GM21723 (cell line): ENCODE measurements around the gene P3H1.
A peak's percentile ranks its signal among the peaks of the same experiment; 100 is the strongest.
"Not testable (repeated sequence)": the region's sequence is repeated elsewhere in the genome, so short reads cannot be mapped to it uniquely, and the experiment has no call there.

Experiments used
- ATAC-seq: cut with Tn5 transposase; IDR thresholded peaks from one replicate; pipeline ENCODE4 v1.9.1; 2021; ENCODE audit warnings: mild to moderate bottlenecking, moderate library complexity; ENCODE audit not compliant: unreplicated experiment

The P3H1 gene

GRCh38 chr1:42766741-42767509, at the start of gene P3H1, which contains the start of gene C1orf50:
Gene P3H1 (minus strand): TSS chr1:42767028. CDS start chr1:42766971, 57 bp downstream.
Gene C1orf50 (plus strand): TSS chr1:42767249. CDS start chr1:42767312, 63 bp downstream.
- peak; percentile 91 for ATAC-seq

- ATAC-seq = peak; percentile 9
Observed at GRCh38 chr1:42815941-42816584, 49.2 kb upstream of the P3H1 start.

GRCh38 chr1:42814815-42815214, 48.0 kb upstream of the P3H1 start:
- ATAC-seq = not testable (repeated sequence)

GRCh38 chr1:42807056-42807668, 40.3 kb upstream of the P3H1 start:
- ATAC-seq = no peak

GRCh38 chr1:42806593-42806992, 39.8 kb upstream of the P3H1 start:
- ATAC-seq = no peak

- no peak for ATAC-seq
Observed at GRCh38 chr1:42806171-42806570, 39.3 kb upstream of the P3H1 start.

DNA sequence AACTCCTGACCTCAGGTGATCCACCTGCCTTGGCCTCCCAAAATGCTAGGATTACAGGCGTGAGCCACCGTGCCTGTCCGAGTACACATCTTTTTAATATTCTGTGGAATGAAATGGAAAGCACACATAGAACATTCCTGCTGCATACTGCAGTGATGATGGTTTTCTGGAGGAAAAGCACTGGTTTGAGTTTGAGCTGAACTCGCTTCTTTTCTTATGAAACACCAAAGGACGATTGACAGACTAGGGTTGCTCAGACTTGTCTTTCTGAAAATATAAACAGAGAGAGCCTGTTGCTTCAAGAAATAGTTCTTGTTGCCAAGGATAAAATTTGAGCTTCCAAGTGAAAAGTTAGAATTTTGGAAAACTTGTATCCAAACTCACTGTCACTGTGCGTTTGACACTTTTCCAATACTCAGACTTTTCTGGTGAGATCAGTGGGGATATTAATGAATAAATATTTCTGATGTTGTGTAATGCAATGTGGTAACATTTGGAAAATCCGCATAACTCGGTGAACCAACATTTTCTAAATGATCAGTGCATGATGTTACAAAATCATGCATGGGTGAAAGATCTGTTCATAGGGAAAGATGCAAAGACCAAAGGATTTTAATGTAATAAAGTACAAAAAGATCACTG, 35.1 kb upstream of the P3H1 start:
- ATAC-seq = no peak

DNA sequence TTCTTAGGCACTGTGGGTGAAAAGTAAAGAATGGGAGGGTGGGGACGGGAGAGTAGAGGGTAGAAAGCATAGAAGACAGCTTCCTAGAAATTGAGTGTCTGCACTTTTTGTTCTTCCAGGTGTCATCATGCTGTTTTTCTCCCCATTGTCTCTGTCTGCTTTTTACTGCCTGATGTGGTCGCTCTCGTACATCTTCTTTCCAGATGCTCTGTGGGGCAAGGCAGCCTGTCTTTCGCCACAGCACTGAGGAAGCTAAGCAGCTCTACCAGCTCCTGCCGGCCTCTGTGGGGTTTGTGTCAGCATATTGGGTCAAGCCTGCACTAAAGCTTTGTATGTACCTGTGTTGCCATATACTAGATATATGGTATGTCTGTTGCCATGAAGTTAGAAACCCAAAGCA, 31.2 kb upstream of the P3H1 start:
- ATAC-seq = no peak

DNA sequence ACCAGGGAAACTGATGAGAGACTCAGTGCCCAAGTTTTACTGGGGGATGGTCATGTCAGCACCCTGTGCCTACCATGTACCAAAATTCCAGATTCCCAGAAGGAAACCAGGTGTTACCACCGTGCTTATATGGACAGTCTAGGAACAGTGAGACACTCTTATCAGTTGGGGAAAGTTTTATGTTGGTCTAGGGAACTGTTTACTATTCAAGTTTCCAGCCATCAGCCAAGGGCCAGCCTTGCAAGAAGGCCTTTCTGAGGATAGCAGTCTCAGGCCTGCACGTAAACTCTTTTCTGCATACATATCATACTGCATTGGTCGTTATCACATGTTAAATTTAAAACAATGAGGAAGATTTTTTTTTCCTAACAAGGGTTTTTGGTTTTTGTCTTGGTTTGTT, 30.6 kb upstream of the P3H1 start:
- ATAC-seq = no peak

DNA sequence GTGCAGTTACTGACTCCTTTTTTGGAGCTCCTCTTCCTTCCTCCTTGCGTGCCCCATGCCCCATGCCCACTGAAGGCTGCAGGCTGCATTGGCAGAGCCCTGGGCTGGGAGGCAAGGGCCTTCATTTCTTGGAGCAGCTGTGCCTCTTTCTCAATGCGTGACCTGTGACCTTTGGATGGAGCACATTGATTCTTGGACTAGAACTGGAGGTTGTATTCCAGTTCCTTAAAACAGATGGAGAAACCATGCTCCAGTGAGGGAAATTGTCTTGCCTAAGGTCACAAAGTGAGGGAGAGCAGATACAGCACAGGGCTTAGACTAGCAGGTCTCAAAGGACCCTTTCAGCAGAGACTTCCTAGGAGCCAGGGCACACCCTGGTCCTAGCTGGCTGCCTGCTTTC, 27.0 kb upstream of the P3H1 start:
- ATAC-seq = no peak

DNA sequence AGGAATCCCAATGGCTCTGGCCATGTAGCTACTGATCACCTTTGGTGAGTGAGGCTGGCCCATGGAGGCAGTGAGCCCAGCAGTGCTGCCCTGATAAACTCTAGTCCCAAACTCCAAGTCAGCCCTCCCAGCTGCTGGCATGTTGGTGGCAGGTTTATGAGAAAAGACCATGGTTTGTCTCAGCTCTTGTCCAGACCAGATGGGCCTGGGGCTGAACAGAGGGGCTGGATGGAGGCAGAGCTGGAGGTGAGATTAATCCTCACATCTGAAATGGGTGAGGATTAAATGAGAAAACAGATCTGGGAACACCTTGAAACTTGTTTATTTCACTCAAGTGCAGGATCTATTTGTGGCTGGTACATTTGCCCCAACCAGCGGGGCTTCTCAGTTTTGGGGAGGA, 21.2 kb upstream of the P3H1 start:
- no peak for ATAC-seq

DNA sequence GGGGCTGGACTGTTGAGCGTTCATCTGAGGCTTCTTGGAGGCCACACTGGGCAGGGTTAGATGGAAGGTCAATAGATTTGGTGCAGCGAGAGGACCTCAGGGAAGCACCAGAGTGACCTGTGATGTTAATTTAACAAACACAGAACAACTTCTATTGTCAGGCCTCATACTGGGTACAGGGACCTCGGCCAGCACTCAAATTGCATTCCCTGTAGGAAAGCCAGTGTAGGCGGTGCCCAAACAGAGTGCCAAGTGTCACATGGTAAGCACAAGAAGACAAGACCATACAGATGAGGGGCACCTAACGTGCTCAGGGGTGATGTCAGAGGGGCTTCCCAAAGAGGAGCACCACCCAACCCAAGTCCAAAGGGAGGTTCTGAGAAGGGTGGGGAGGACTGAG, 19.3 kb upstream of the P3H1 start:
- no peak for ATAC-seq

GRCh38 chr1:42784946-42785693, 18.3 kb upstream of the P3H1 start, which contains the start of gene TMEM269:
Gene TMEM269 (plus strand): TSS chr1:42784991. CDS start chr1:42789894, 4,903 bp downstream.
- ATAC-seq = no peak

GRCh38 chr1:42784547-42784945, 17.7 kb upstream of the P3H1 start:
- ATAC-seq = no peak

GRCh38 chr1:42783092-42783491, 16.3 kb upstream of the P3H1 start:
- ATAC-seq = no peak

DNA sequence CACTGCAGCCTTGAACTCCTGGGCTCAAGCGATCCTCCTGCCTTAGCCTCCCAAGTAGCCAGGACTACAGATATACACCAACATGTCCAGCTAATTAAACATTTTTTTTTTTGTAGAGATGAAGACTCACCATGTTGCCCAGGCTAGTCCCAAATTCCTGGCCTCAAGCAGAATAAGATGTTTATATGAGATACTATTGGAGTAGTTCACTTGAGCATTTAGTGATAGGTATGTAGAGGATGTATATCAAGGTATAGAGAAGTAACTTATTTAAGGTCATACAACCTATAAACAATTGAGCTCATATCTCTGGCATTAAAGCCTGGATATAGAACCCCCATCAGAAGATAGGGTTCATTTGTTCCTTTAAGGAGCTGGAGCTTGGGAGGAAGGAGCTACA, 13.3 kb upstream of the P3H1 start:
- ATAC-seq = no peak

DNA sequence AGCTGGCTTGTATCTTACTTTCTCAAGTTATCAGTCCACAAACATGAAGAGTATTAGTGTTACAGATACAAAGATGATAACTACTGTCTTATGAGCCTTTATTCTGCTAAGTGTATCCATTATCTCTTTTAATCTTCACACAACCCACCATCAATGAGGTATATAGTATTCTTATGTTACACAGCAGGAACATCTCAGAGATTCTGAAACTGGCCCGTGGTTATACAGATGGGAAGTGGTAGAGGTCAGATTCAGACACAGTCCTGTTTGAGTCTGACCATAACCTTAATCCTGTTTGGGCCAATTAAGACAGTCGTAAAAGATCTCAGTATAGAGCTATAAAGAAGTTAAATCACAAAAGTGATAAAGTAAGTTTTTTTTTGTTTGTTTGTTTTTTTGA, 12.9 kb upstream of the P3H1 start:
- ATAC-seq = no peak

DNA sequence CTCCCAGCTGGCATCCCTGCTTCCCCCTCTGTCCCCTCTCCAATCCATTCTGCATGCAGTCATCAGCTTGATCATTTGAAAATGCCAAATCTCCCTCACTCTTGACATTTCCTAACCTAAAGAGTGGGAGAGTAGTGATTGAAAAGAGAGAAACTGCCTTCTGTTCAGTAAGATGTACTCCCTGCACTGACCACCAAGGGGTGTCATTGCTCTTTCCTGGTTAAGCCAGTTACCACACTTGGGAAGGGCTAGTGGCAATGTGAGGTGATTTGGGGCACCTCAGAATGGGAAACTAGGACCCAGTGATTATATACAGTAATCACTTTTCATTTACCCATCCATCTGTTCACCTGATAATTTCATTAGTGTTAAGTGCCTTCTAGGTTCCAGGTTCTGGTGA, 11.0 kb upstream of the P3H1 start:
- no peak for ATAC-seq

DNA sequence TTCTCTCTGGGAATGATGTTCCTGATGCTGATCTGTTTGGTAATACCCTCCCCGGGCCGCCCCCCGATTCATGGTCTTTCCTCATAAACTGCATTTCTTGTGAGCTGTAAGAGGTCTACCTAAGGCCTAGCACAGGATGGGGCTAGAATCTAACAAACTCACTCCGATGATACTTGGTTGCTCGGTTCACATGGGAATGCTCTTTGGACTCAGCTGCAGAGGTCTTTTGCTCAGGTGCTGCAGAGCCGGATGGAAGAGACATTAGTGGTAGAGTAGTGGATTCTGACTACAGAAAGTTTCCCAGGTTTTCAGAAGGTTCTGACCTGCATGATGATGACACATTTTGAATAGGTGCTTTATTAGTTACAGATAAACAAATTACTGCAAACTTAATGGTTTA, 9.7 kb upstream of the P3H1 start:
- no peak for ATAC-seq

DNA sequence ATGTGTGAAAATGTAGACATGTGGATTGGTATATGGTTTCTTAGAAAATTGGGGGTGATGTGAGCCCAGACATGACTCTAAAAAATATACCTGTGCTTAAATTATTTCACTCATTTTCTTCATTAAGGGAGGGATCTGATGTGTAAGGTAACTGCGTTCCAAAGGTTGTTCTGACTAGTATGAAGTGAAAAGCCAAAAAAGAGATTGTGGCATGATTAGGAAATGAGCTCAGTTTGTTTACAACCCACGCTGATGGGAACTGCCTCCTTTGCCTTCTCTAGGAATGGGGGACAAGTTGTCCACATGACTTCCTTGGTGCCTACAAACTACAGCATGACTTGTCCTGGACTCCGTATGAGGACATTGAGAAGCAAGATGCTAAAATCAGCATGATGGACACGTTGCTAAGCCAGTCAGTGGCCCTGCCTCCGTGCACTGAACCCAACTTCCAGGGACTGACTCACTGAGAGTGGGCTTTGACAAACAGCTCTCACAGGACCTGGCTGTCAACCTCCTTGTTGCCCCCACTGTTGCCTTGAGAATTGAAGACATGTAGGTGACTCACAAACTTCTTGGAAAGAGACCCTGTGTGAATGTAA, 8.2 kb upstream of the P3H1 start:
- no peak for ATAC-seq
